AG20443 (cell line): ENCODE data around the gene SEC16B.

Experiments
- DNase-seq: peaks from one replicate; pipeline ENCODE4 v3.0.0; 2012; ENCODE audit warnings: low spot score, mixed read lengths

The SEC16B gene

DNA sequence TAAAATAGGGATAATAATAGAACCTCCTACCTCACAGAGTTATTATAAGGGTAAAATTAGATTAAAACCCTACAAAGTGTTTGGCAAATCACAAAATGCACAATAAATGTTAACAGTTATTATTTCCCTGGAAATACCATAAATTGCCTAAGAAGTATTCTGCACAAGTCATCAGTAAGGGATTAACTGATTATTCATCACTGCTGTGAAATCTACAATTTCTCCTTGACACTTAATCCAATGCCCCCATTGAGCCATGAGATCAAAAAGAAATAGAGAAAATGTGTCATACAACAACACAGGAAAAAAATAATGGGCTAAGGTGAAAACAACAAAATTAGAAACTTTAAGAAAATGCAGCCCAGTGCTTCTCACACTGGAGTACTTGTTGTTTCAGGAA is 6.7 kb upstream of the SEC16B start:
- no peak for DNase-seq

DNA sequence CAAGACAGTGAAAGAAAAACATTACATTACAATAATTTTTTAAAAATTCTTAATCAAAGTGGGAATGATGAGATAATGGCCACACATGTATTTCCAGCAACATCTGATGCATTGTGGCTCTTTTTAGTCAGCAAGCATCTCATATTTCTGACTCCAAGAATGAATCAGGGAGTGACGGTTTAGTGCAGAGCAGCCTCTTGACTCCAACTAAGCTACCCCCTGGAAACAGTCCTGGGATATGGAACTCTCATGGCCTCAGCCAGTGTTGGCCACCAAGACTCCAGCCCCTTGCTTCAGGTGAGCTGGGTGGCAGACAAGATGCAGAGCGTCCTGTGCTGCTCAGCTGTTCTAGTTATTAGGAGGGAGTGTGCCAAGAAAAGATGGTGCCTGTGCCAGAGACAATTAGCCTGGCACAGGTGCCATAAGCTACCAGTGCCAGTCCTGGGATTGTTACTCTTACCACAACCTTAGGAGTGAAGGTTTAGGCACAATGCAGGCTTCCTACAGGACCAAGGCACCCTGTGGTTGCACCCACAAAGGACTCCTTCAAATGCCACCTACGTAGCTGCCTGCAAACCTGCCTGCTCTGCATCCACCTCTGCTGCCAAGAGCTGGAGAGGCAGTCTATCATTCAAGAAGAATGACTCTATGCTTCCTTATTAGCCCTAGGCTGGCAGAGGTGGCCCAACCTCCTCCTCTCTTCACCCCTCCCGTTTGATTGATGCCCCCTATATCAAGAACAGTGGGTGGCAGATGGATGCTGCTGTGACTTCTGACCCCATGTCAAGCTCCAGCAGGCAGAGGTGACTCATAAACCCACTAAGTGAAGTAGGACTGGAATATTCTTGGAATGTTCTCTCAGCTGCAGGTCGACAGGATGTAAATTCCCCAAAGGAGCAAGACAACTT is 6.0 kb upstream of the SEC16B start:
- peak; percentile 66 for DNase-seq

DNA sequence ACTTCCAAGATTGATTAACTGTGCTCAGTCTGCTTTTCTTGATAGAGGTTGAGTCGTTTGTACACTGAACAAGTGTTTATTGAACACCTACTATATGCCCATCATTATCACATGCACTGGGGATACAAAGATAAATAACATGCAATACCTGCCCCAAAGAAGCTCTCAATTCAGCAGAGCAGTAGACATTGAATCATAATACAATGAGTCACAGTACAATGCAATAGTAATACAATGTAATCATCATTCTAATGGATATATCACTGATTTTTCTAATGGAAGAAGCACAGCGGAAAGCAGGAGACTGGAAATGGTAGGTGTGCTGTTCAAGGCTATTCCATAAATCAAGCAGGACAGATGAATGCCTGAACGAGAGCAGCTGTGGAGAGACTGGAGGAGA is 3.7 kb upstream of the SEC16B start:
- DNase-seq, result no peak

DNA sequence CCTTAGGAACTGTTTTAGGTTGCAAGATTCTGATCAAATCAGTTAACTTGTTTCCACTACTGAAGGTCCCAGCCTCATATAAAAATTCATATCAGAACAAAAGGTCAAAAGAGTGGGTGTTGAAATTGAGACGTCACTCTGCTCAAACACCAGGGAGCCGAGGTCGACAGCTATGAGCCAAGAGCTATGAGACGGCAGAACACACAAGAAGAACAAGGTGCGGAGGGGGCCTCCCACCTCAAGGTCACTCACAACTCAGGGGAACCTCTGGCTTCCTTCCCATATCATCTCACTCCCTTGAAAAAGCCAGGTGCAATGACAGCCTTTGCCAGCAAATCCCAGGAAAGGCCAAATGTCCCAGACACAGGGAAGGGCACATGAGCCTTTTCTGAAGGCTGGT is 749 bp downstream of the SEC16B start:
- no peak for DNase-seq

DNA sequence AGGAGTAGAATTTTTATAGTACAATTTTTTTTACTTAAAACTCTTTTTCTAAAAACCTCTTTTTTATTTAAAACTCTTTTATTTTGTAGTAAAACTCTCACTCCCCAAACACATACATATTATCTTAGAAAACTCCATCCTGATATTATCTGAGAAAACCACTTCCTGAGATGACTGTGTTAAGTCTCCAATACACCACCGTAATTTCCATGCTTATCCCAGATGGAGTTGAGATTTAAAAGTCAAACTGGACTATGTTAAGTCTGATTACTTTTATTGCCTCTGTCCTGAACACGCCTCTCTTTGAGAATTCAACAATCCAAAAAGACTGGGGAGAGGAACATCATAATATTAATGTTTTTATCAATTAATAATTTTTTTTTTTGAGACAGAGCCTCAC is 3.7 kb downstream of the SEC16B start:
- DNase-seq, result peak; percentile 30

DNA sequence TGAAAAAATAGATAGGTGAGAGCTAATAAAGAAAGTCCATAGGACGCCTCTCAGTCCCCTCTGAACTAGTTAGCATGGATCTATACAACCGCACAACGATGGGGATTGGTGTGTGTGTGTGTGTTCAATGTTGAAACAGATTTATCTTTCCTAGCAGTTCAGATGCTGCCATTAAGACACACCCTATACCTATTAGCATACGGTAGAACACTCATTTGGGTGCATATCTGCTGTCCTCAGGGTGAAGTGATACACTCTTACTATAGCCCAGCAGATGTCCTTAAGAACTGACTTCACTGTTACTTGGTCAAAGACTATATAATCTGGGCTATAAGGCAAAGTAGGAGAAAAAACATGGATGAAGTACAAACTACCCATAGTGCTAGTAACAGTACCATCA is 4.6 kb downstream of the SEC16B start:
- DNase-seq, result no peak

DNA sequence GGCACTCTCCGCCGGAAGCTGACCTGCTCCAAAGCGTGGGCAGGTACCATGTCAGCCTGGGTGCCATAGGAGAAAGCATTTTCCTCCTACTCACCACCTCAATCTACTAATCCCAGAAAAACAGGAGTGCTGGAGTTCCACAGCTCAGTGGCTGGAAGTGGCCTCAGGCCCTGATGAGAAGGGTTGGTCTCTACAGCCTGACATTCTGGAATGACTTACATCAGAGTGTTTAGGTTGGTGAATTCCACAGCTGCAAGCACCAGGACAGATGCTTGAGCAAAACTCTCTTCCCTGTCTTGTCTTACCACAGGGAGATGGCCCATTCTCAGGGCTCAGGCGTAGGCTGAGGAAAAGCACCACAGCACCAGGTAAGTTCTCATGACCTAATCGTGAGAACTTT is 5.5 kb downstream of the SEC16B start:
- DNase-seq, result no peak

DNA sequence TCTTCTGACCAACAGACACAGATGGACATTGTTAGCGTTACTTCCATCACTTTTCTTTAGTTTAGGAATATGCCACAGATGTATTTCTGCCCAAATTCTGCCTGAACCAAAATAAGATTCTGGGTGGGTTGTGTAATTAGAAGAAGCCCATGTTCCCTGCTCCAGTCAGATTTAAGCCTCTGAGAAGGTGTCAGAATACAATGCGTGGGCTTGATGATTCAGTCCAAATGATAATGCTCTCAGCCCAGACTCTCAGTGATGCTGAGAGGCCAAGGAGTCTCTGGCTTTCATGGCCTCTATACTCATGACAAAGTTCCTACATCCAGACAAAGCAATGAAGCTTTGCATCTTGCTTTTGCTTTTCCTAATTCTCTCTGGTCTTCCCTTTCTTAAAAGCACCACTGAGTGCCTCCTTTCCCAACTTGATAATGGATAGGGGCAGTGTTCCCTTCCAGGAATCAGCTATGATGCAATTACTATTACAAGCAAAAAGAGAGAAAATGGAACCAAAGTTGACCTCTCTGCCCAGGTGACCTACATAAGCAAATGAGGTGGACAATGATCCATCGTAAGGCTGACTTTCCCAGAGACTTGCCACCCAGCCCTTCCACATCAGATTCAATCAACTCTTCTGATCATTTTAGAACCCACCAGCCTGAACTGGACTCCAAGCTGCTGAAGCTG is 8.8 kb downstream of the SEC16B start:
- DNase-seq, result no peak

DNA sequence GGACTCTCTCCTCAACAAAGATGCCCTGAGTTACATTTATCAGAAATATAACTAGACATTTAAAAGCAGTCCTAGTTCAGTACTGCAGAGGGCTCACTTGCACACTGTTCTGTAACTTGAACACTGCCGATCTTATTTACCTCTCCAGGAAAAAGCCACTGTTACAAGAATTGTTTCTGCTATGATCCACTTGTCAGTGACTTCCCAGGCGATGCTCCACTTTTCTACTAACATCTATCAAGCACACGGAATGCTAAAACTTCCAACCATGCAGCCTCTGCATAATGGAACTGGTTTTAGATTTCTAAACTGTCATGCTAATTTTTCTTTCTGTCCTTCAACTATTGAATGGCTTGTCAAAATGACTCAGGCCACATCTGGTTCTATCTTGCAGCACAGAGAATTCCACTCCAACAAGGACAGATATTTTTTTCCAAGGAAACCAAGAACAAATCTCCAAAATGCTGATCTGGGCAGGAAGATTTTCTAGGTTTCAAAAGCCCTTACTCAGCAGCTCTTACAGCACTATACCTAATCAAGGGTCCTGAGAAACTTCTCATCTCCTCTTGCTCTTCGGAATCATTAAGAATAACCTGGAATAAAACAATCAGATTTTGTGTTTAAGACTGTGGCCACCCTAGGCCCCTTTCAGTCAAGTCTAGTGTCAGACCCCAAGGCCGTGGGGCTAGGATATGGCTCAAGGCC is 9.9 kb downstream of the SEC16B start:
- peak; percentile 61 for DNase-seq

DNA sequence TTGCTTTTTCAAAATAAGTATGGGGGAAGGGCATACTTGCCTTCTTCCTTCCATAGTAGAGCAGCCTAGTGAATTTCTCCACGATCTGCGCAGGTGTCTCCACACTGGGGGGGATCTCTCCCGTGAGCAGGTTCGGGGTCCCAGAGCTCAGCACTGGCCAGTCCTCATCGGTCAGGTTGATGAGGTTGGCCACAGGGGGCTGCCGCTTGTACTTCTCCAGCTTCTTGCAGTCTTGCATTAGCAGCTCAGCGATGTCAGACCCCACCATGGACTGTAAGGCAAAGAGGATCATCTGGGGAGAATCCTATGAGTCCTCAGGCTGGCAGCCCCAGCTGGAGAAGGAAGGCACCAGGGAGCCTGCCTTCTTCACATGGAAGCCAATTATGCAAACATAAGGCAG is 11.8 kb downstream of the SEC16B start:
- no peak for DNase-seq

DNA sequence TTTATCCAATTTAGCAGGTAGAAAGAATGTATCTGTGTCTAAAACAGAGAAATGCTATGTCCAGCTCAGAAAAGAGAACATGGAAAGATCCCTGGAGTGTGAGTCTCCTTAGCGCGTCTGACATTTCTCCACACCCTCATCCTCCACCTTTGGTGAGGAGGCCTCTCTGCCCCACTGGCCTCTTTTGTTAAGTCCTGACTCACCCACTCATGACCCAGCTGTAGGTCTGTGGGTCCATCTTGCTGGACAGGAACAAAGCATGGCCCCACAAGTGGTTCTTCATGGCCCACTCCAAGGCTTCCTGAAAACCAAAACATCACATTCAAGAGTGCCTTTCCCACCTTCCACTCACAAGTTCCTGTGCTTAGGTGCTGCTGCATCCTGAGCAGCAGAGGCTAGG is 15.8 kb downstream of the SEC16B start:
- DNase-seq, result no peak

DNA sequence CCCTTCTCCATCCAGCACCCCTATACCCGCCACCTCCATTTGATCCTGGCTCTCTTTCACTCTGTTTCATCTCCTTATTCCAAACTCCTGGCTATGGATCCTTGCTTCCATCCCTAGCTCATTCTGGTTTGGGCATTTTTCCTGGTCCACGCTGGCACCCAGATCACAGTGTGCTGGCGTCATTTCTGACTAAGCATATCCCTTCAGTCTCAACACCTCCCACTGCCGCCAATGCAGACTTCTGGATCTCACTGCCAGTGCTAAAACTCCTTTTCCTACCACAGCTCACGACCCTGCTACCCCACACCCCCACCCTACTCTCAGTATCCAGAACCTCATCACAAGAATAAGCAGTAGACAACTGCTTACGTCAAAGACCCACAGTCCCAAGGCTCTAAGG is 16.3 kb downstream of the SEC16B start:
- no peak for DNase-seq

DNA sequence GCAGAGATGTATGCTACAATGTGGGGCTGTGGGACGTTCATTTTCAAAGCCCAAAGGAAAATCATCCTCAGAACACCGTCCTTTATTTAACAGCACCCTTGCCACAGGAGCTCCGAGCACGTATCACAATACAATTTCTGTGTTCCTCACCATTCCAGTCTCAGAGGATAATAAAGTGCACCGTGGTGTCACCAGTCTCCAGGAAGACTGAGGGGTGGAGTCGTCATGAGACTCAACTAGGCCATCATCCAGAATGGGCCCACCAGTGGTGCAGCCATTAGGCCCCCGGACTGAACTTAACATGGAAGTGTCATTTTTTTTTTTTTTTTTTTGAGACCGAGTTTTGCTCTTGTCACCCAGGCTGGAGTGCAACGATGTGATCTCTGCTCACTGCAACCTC is 17.2 kb downstream of the SEC16B start:
- DNase-seq, result no peak

DNA sequence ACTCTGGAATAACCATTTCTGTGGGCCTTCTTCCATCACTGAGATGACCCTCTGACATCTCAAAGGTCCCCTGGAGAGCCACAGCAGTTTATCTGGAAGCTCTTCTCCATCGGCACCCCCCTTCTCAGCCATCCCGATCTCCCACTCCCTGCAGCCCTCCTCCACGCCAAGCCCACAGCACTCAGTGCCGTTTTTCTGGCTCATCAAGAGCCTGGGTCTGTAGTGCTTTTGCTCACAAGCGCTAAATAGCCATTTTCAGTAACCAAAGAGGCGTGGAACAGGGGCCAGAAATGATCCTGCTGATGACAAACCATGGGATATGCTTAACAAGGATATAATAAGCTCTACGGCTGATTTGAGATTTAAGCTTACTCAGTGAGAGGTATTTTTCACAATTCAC is 17.6 kb downstream of the SEC16B start:
- no peak for DNase-seq

DNA sequence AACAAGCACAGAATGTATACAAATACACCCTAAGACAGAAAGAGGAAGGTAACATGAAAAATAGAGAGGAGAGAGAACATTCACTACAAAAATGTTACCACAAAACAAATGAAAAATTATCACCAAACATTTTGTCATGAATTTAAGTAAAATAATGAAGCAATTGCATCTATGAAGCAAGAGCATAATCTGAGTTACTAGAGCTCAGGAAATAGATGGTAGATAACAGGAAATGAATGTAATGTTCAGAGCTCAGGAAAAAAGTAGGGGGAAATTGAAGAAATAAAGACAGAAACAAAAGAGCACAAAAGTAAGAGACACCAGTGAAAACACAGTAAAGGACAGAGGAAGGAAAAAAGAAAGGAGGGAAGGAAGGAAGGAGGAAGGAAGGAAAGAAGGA is 19.4 kb downstream of the SEC16B start:
- no peak for DNase-seq

DNA sequence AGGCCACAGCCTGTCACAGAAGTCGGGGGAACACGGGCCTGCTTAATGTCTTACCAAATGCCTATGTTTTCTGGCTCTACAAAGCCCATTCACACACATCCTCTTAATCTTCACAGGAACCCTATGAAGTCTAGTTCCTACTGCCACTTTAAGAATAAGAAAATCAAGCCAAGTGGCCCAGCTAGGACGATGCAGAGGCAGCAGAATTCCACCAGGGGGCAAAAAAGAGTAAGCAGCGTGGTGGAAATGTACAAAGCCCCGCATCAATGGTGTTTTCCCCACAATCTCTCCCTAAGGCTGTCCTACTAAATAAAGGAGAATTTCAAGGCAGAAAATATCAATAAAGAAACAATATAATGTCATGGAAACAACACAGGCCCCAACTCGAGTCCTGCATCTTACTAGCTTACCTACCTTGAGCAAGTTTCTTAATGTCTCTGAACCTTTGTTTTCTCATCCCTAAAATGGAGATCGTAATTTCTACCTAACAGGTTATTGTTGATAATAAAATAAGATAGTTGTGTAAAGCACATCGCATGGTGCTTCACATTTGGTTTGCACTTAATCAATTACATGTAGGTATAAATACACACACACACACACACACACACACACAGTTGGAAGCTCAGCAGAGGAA is 21.4 kb downstream of the SEC16B start:
- peak; percentile 84 for DNase-seq

DNA sequence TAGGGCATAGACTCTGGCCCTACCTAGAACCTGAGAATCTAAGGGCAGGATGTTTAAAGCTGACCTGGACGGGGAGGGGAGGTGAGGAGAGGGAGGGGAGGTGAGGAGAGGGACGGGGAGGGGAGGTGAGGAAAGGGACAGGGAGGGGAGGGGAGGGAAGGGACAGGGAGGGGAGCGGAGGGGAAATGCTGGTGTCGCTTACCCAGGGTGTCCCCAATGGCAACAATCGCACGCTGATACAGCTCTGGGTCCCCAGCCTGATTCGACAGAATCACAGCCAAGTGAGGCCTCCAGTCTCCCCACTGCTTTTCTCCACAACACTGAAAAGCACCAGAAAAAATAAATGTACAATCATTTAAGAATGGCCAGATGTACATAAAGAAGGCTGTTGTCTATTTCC is 22.2 kb downstream of the SEC16B start:
- no peak for DNase-seq

DNA sequence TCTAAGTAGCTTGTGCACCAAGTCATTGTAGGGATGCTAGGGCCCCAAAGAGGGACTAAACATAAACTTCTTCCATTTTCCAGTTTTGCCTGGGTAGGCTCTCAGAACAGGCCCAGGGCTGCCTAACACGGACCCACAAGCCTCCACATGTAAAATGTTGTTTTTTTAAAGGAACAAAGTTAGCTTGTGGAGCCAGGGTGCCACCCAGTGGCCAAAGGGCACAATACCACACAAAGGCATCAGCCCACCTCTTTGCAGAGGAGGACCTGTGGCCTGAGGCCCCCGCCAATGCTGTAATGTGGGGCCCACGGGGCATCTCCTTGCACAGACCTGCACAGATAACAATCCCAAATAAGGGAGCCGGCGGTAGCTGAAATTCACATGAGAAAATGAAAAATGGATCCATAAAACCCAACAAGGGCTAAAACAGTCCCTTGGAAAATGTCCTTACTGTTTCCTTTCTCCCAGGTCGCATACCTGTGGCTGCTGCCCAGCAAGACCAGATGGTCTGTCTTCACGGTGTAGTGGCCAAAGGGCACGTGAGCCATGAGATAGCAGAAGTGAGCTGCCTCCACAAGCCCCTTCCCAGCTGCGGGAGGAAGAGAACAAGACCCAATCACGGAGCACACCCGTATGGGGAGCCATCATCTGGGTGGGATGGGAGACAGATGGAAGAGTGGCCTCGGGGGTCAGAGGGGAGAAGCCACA is 23.8 kb downstream of the SEC16B start:
- DNase-seq, result peak; percentile 81

DNA sequence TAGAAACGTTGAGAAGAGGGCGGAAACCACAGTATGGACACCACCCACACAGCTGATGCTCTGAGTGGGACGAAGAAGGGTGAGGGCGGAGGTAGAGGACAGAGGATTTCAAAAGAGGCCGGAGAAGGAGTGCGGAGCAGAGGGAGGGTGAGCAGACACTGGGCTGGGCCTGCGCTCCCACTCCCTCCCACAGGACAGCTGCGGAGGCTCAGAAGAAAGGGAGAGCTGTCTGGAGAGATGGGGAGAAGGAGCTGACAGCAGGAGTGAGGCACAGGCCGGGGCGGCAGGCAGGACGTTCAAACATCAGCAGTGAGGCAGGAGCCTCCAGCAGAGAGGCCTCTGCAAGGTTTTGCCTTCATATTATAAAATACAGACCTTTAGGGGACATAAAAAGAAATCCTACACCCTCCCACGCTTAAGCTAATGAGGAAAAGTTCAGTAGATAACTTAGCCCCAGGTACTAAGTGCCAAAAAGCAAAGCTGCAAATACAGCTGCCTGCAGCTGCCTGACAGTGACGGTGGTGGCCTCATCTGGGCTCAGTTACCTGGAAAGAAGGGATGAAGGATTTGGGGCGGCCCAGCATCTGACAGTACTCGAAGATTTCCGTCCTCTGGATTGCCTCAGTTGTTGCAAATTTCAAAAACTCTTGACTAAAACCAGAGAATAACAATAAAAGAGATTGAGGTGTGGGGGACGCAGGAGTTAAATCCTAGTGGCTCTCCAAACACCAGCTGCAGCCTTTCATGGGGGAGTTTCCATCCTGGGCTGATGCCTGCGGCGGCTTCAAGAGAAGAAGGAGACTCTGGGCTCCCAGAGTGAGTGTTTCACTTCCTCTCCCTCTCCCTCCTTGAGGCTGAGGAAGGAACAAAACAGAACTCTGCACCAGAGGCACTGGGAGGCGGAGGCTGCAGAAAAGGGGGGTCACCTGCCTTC is 25.6 kb downstream of the SEC16B start:
- no peak for DNase-seq

DNA sequence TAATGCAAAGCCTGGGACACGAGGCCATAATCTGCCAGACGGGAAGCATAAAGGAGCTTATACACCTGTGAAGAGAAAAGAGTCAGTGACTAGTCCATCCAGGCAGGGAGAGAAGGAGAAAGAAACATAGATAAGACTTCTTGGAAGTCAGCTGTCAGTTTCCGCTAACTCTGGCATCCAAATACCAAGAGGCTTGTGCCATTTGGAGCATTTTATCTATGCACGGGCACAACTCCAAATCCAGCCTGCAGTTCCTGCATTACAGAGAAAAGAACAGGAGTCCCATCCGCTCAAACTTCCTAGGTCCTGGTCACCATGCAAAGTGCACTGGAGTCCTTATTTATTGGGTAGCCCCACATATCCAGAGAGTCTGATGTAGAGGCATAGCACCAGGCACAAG is 27.9 kb downstream of the SEC16B start:
- no peak for DNase-seq

DNA sequence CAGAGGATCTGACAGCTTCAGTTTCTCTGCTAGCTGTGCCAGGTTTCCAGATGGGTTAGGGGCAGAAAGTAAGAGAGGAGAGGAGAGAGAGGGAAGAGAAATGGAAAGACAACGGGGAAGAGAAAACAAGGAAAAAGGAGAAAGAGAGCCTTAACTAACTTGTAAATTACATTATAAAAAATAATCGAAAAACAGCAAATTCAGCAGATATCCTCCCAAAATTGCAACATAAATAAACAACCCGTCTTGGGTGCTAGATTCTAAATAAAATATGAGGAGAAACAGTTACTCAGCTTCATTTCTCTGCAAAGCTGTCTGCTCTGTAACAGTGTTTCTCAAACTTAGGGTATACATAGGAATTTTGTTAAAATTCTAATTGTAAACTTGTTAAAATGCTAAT is 29.2 kb downstream of the SEC16B start:
- DNase-seq, result no peak
